Thyroid gland (tissue), 4 donors: ENCODE measurements around the gene MORN1. TPM values are rescaled to one million over a fixed set of nuclear protein-coding genes. Genes with fewer than 3 reads are reported as not detected.

Experiments
- DNase-seq, 2 donors: peaks; one replicate each; pipeline ENCODE4 v3.0.0-alpha.2; 2019
- H3K27ac ChIP-seq, 3 donors: fragments of 200-600 bp; sonication (generic); 1 replicate in 2 of 3; 2 replicates in 1 of 3; pipeline ENCODE4 v1.5.1; 2016 to 2019; ENCODE audit warnings: mild to moderate bottlenecking in 1 of 3, moderate library complexity in 1 of 3
- H3K27me3 ChIP-seq: fragments of 200-600 bp; sonication (generic); one replicate; pipeline ENCODE4 v1.5.1; 2019
- H3K36me3 ChIP-seq, 2 donors: fragments of 200-600 bp; sonication (generic); one replicate each; pipeline ENCODE4 v1.5.1; 2016 to 2019
- H3K4me1 ChIP-seq, 2 donors: fragments of 200-600 bp; sonication (generic); one replicate each; pipeline ENCODE4 v1.5.1; 2017 to 2019
- H3K4me3 ChIP-seq, 3 donors: fragments of 200-600 bp; sonication (generic); replicated peaks in 1 of 3; 1 replicate in 2 of 3; 2 replicates in 1 of 3; pipeline ENCODE4 v1.5.1; 2016; ENCODE audit warnings: mild to moderate bottlenecking in 1 of 3
- H3K9me3 ChIP-seq: fragments of 200-600 bp; sonication (generic); one replicate; pipeline ENCODE4 v1.5.1; 2017
- POLR2A ChIP-seq, 2 donors: fragments of 450-650 bp; IDR thresholded peaks; one replicate each; pipeline ENCODE4 v1.6.1; 2017; ENCODE audit warnings: antibody characterized with exemption in 2 of 2, mild to moderate bottlenecking in 2 of 2, moderate library complexity in 1 of 2
- WGBS, 2 donors: methylation state at CpG; one replicate each; pipeline ENCODE4 v1.1.5; 2017; 5-methylcytosine and 5-hydroxymethylcytosine counted together
- intact Hi-C: fragments of 100-400 bp; cut with DNase I; formaldehyde crosslinking; loops from one replicate; pipeline ENCODE4 v1.15.1; 2023
- total RNA-seq, 4 donors: library from RNA; depleted of rRNA; stranded (reverse); fragments of >200 nt; gene quantifications; one replicate each; pipeline ENCODE4 v1.2.3, GENCODE V29; 2016
- TF ChIP-seq, protein P1 (sequence below), 6 experiments: fragments of 200-600 bp in 3 of 6; fragments of 450-650 bp in 3 of 6; sonication (generic) in 3 of 6; IDR thresholded peaks; one replicate each; pipeline ENCODE4 v1.5.1; 2016 to 2019; ENCODE audit warnings: antibody characterized with exemption in 6 of 6, mild to moderate bottlenecking in 2 of 6, inconsistent platforms in 1 of 6, moderate library complexity in 1 of 6

Gene MORN1
- total RNA-seq, 4 donors from 2014 or later, result 23.3 to 45.3 (median 33.8) TPM

DNA sequence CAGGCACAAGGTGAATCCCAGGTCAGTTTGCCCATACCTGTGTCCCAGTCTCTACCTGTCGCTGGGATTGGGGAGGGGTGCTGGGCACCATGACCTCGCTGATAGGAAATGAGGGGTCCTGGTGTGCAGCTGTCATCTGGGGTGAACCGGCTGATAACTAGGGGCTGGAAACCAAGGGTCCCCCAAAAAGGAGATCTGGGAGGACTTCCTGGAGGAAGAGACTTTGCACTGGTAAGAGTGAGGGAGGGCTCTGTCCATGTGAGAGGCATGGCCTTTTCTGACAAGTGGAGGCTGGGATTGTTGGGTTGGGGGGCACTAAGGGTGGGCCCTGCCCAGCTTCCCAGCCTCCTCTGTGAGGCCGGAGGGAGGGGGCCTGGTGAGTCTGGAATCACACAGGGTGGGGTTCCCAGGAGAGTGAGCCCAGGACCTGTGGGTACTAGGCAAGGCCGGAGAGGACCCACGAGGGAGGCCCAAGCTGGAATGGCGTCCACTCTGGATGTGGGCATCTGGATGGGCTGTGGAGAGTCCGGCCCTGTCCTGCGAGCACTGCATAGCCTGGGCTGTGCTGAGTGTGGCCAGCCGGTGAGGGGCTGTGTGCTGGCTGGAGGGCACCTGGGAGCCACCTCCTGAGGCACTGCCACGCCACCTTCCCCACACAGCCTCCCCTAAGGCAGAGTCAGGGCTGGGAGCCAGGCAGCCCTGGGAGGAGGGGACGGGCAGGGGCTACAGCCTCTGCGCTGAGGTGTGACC is 25.9 kb upstream of the MORN1 start:
- Histone ChIP-seq H3K4me3 (no peak overlapping the region), H3K27ac (no peak overlapping the region), H3K9me3 (no peaks in the 10 kb centered on the region), H3K36me3 (no peaks in the 10 kb centered on the region), H3K4me1 (peaks cover 12 to 32% of the 10 kb centered on the region in 2 donors), H3K27me3 (no peaks in the 10 kb centered on the region)
- intact Hi-C loops, result loop anchor here (5.0 kb wide), 1 partner anchor 230 kb away; no protein-coding TSS in a partner anchor
- TF ChIP-seq, protein P1, sequence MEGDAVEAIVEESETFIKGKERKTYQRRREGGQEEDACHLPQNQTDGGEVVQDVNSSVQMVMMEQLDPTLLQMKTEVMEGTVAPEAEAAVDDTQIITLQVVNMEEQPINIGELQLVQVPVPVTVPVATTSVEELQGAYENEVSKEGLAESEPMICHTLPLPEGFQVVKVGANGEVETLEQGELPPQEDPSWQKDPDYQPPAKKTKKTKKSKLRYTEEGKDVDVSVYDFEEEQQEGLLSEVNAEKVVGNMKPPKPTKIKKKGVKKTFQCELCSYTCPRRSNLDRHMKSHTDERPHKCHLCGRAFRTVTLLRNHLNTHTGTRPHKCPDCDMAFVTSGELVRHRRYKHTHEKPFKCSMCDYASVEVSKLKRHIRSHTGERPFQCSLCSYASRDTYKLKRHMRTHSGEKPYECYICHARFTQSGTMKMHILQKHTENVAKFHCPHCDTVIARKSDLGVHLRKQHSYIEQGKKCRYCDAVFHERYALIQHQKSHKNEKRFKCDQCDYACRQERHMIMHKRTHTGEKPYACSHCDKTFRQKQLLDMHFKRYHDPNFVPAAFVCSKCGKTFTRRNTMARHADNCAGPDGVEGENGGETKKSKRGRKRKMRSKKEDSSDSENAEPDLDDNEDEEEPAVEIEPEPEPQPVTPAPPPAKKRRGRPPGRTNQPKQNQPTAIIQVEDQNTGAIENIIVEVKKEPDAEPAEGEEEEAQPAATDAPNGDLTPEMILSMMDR (IDR thresholded peaks at IDR 0.05), result no peak
- TF ChIP-seq POLR2A (IDR thresholded peaks at IDR 0.05), result no peak
- WGBS, 2 donors, result 90 to 93% methylated on average over 3 to 7 of the region's 13 CpGs
- no peak for DNase-seq

DNA sequence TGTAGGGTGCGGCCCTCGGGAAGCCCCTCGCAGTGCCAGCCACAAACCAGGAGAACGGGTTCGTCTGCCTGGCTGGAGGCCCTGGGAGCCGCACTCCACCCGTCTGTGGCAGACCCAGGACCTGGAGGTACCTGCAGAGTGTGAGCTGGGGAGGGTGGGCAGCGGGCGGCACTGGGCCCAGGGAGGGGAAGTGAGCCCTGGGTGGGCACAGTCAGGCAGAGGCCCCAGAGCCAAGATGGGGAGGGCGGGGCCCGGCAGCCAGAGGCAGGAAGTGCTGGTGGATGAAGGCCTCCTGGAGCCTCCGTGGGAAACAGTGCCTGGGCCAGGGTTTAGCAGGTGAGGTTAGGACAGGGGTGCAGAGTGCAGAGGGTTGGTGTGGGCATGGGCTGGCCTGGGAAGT is 25.0 kb upstream of the MORN1 start:
- TF ChIP-seq POLR2A (IDR thresholded peaks at IDR 0.05), result no peak
- TF ChIP-seq, protein P1 (IDR thresholded peaks at IDR 0.05), result no peak
- intact Hi-C loops, result loop anchor here (5.0 kb wide), 1 partner anchor 231 kb away; no protein-coding TSS in a partner anchor
- H3K27me3 ChIP-seq, result no peaks in the 10 kb centered on the region
- DNase-seq, result peak; percentile 22 to 60
- H3K27ac ChIP-seq, result no peak overlapping the region
- H3K9me3 ChIP-seq, result no peaks in the 10 kb centered on the region
- H3K4me1 ChIP-seq, result peaks cover 18 to 38% of the 10 kb centered on the region in 2 donors
- H3K36me3 ChIP-seq, result no peaks in the 10 kb centered on the region
- WGBS, 2 donors, result 15 to 16% methylated on average over 9 to 12 of the region's 12 CpGs
- no peak overlapping the region for H3K4me3 ChIP-seq

DNA sequence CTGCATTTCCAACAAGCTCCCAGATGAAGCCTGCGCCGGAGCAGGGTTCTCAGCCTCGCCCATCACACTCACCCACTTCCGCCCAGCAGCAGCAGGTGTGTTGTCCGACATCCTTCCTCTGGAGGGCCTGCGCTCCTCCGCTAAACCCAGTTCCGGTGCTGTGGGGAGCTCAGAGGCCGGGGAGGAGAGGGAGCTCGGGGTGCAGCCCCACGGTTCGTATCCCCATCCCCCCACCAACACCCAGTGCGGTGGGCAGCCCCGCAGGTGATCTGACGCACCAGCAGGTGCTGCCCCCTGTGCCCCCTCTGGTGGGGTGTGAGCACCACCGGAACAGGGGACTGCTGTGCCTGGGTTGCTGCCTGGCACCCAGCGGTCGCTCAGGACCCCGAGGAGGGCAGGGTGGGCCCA is 24.5 kb upstream of the MORN1 start:
- no peak for TF ChIP-seq POLR2A (IDR thresholded peaks at IDR 0.05)
- TF ChIP-seq, protein P1 (IDR thresholded peaks at IDR 0.05), result no peak
- H3K4me3 ChIP-seq, result no peak overlapping the region
- intact Hi-C loops, result loop anchor here (2.0 to 5.0 kb wide), 2 partner anchors 131 to 231 kb away; no protein-coding TSS in a partner anchor
- H3K27me3 ChIP-seq, result no peaks in the 10 kb centered on the region
- no peaks in the 10 kb centered on the region for H3K36me3 ChIP-seq
- H3K27ac ChIP-seq, result no peak overlapping the region
- 40 to 63% methylated on average over 5 to 11 of the region's 19 CpGs for WGBS, 2 donors
- H3K4me1 ChIP-seq, result peaks cover 18 to 39% of the 10 kb centered on the region in 2 donors
- DNase-seq, result peak in 1 of 2 donors; percentile 46
- H3K9me3 ChIP-seq, result no peaks in the 10 kb centered on the region

DNA sequence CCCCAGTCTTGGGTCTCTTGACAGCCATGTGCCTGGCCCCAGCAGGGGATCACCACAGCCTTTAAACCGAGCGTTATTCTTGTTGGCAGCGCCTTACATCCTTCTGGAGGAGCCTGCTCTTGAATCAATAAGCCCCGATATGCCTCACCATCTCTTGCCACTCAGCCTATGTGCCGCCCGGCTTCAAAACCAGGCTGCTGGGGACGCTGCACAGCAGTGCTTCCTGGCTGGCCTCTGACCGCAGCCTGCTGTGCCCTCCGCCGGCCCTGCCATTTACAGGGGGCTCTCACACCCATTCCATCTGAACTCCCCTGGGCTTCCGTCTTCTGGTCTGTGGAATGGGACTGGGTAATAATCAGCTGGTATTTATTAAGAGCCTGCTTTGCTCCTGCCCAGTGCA is 24.0 kb upstream of the MORN1 start:
- intact Hi-C loops, result loop anchor here (2.0 to 5.0 kb wide), 2 partner anchors 131 to 232 kb away; no protein-coding TSS in a partner anchor
- Histone ChIP-seq H3K9me3 (no peaks in the 10 kb centered on the region), H3K27ac (no peak overlapping the region), H3K27me3 (no peaks in the 10 kb centered on the region), H3K36me3 (no peaks in the 10 kb centered on the region), H3K4me1 (peaks cover 18 to 39% of the 10 kb centered on the region in 2 donors), H3K4me3 (no peak overlapping the region)
- DNase-seq, result no peak
- TF ChIP-seq POLR2A (IDR thresholded peaks at IDR 0.05), result no peak
- TF ChIP-seq, protein P1 (IDR thresholded peaks at IDR 0.05), result no peak
- 61 to 88% methylated on average over 9 to 11 of the region's 11 CpGs for WGBS, 2 donors
